IPS-20b (cell line): Measurements from ENCODE around the gene PI4KA.

ENCODE experiments used
- H3K27ac ChIP-seq: one replicate; pipeline ENCODE4 v1.5.1; 2013; ENCODE audit warnings: low read length
- H3K27me3 ChIP-seq: 2 replicates; pipeline ENCODE4 v1.6.1; 2013; ENCODE audit warnings: mild to moderate bottlenecking, low read length, inconsistent platforms; ENCODE audit not compliant: insufficient read depth
- H3K36me3 ChIP-seq: 2 replicates; pipeline ENCODE4 v1.6.1; 2013; ENCODE audit warnings: low read depth, mild to moderate bottlenecking, inconsistent platforms, low read length, moderate library complexity; ENCODE audit not compliant: insufficient read depth
- H3K4me1 ChIP-seq: 2 replicates; pipeline ENCODE4 v1.6.1; 2013; ENCODE audit warnings: mild to moderate bottlenecking, control low read depth, inconsistent platforms, low read length, moderate library complexity; ENCODE audit not compliant: insufficient read depth
- H3K4me3 ChIP-seq: 2 replicates; pipeline ENCODE4 v1.5.1; 2013; ENCODE audit warnings: mild to moderate bottlenecking, low read length, inconsistent platforms
- H3K9ac ChIP-seq: 2 replicates; pipeline ENCODE4 v1.6.1; 2013; ENCODE audit warnings: low read depth, mild to moderate bottlenecking, inconsistent platforms, low read length, moderate library complexity
- H3K9me3 ChIP-seq: 2 replicates; pipeline ENCODE4 v1.6.1; 2013; ENCODE audit warnings: mild to moderate bottlenecking, low read depth, low read length, inconsistent platforms; ENCODE audit not compliant: insufficient read depth

The PI4KA gene

GRCh38 chr22:20873214-20873613, 14.6 kb upstream of the PI4KA start:
- Histone ChIP-seq H3K9ac (no peak overlapping the region), H3K4me1 (no peaks in the 10 kb centered on the region), H3K27ac (no peak overlapping the region), H3K36me3 (peaks cover 5% of the 10 kb centered on the region; the same call in 1 of the 2 replicates), H3K9me3 (no peaks in the 10 kb centered on the region), H3K27me3 (no peaks in the 10 kb centered on the region), H3K4me3 (no peak overlapping the region)

GRCh38 chr22:20869234-20869633, 10.6 kb upstream of the PI4KA start:
- Histone ChIP-seq H3K27ac (no peak overlapping the region), H3K36me3 (peaks cover 5% of the 10 kb centered on the region; the same call in 1 of the 2 replicates), H3K4me1 (no peaks in the 10 kb centered on the region; the same call in 1 of the 2 replicates)

GRCh38 chr22:20868025-20868962, 9.7 kb upstream of the PI4KA start:
- H3K27me3 ChIP-seq, result no peaks in the 10 kb centered on the region
- H3K27ac ChIP-seq, result no peak overlapping the region
- no peak overlapping the region for H3K9ac ChIP-seq

More at GRCh38 chr22:20869234-20869633, 10.6 kb upstream of the PI4KA start:
- H3K4me3 ChIP-seq, result no peak overlapping the region
- no peaks in the 10 kb centered on the region for H3K9me3 ChIP-seq
- H3K27me3 ChIP-seq, result no peaks in the 10 kb centered on the region
- no peak overlapping the region for H3K9ac ChIP-seq

GRCh38 chr22:20867179-20868024, 8.8 kb upstream of the PI4KA start:
- no peaks in the 10 kb centered on the region for H3K27me3 ChIP-seq
- no peaks in the 10 kb centered on the region; the same call in 1 of the 2 replicates for H3K4me1 ChIP-seq
- H3K27ac ChIP-seq, result no peak overlapping the region
- H3K36me3 ChIP-seq, result peaks cover 5% of the 10 kb centered on the region
- H3K9me3 ChIP-seq, result no peaks in the 10 kb centered on the region
- no peak overlapping the region for H3K4me3 ChIP-seq
- no peak overlapping the region; the same call in 1 of the 2 replicates for H3K9ac ChIP-seq

More at GRCh38 chr22:20868025-20868962, 9.7 kb upstream of the PI4KA start:
- Histone ChIP-seq H3K4me1 (no peaks in the 10 kb centered on the region; the same call in 1 of the 2 replicates), H3K4me3 (no peak overlapping the region), H3K9me3 (no peaks in the 10 kb centered on the region), H3K36me3 (peaks cover 5% of the 10 kb centered on the region)

GRCh38 chr22:20866736-20867135, 8.1 kb upstream of the PI4KA start:
- Histone ChIP-seq H3K4me1 (no peaks in the 10 kb centered on the region; the same call in 1 of the 2 replicates), H3K9me3 (no peaks in the 10 kb centered on the region), H3K27me3 (no peaks in the 10 kb centered on the region), H3K27ac (no peak overlapping the region), H3K4me3 (no peak overlapping the region), H3K36me3 (peaks cover 5% of the 10 kb centered on the region), H3K9ac (no peak overlapping the region)

- H3K36me3 ChIP-seq, result peaks cover 5% of the 10 kb centered on the region
- no peaks in the 10 kb centered on the region; the same call in 1 of the 2 replicates for H3K4me1 ChIP-seq
- H3K27ac ChIP-seq, result no peak overlapping the region
- H3K4me3 ChIP-seq, result no peak overlapping the region
- H3K9ac ChIP-seq, result no peak overlapping the region
- no peaks in the 10 kb centered on the region for H3K9me3 ChIP-seq
- H3K27me3 ChIP-seq, result no peaks in the 10 kb centered on the region
Measured at GRCh38 chr22:20865875-20866445, 7.3 kb upstream of the PI4KA start.

GRCh38 chr22:20865331-20865730, 6.7 kb upstream of the PI4KA start:
- Histone ChIP-seq H3K9ac (no peak overlapping the region), H3K4me1 (no peaks in the 10 kb centered on the region; the same call in 1 of the 2 replicates), H3K36me3 (peaks cover 2% of the 10 kb centered on the region), H3K27me3 (no peaks in the 10 kb centered on the region), H3K9me3 (no peaks in the 10 kb centered on the region), H3K27ac (no peak overlapping the region), H3K4me3 (no peak overlapping the region)

- H3K9me3 ChIP-seq, result no peaks in the 10 kb centered on the region
- H3K27ac ChIP-seq, result no peak overlapping the region
- H3K4me3 ChIP-seq, result no peak overlapping the region
- H3K9ac ChIP-seq, result no peak overlapping the region
- H3K4me1 ChIP-seq, result no peaks in the 10 kb centered on the region; the same call in 1 of the 2 replicates
- peaks cover 4% of the 10 kb centered on the region; the same call in 1 of the 2 replicates for H3K27me3 ChIP-seq
- no peaks in the 10 kb centered on the region; the same call in none of the 2 replicates for H3K36me3 ChIP-seq
Measured at GRCh38 chr22:20864186-20864908, 5.7 kb upstream of the PI4KA start.

- no peaks in the 10 kb centered on the region for H3K9me3 ChIP-seq
- no peaks in the 10 kb centered on the region; the same call in 1 of the 2 replicates for H3K4me1 ChIP-seq
- H3K27ac ChIP-seq, result no peak overlapping the region
- no peaks in the 10 kb centered on the region; the same call in none of the 2 replicates for H3K36me3 ChIP-seq
- H3K9ac ChIP-seq, result no peak overlapping the region
- no peak overlapping the region for H3K4me3 ChIP-seq
- peaks cover 4% of the 10 kb centered on the region; the same call in 1 of the 2 replicates for H3K27me3 ChIP-seq
Measured at GRCh38 chr22:20863366-20863765, 4.8 kb upstream of the PI4KA start.

GRCh38 chr22:20862540-20862939, 3.9 kb upstream of the PI4KA start:
- Histone ChIP-seq H3K4me3 (no peak overlapping the region), H3K36me3 (no peaks in the 10 kb centered on the region; the same call in none of the 2 replicates), H3K4me1 (peaks cover 2% of the 10 kb centered on the region)

More at GRCh38 chr22:20862540-20862939, 3.9 kb upstream of the PI4KA start:
- Histone ChIP-seq H3K9me3 (no peaks in the 10 kb centered on the region), H3K9ac (no peak overlapping the region), H3K27me3 (peaks cover 4% of the 10 kb centered on the region; the same call in 1 of the 2 replicates), H3K27ac (no peak overlapping the region)
